22Rv1 (cell line): ENCODE measurements around the gene HEATR5B.

Experiments
- H3K27ac ChIP-seq: fragments of 450-650 bp; 2 replicates; pipeline ENCODE4 v1.5.1; 2017
- CTCF ChIP-seq: fragments of 450-650 bp; IDR thresholded peaks from 2 replicates; pipeline ENCODE4 v1.5.1; 2017; ENCODE audit warnings: mild to moderate bottlenecking
- ZFX ChIP-seq: fragments of 450-650 bp; IDR thresholded peaks from 2 replicates; pipeline ENCODE4 v1.6.1; 2017; ENCODE audit warnings: antibody characterized with exemption, borderline replicate concordance

HEATR5B gene

GRCh38 chr2:37096568-37096967 is 12.4 kb upstream of the HEATR5B start:
- TF ChIP-seq ZFX (no peak), CTCF (no peak)
- H3K27ac ChIP-seq = no peak overlapping the region

- TF ChIP-seq ZFX (no peak), CTCF (no peak)
- H3K27ac ChIP-seq = no peak overlapping the region
These were observed 7.7 kb upstream of the HEATR5B start for GRCh38 chr2:37091873-37092272.

GRCh38 chr2:37090019-37090477 is 5.9 kb upstream of the HEATR5B start:
- no peak overlapping the region for H3K27ac ChIP-seq
- no peak for TF ChIP-seq ZFX
- TF ChIP-seq CTCF = no peak

GRCh38 chr2:37085731-37086147 is 1.6 kb upstream of the HEATR5B start:
- no peak overlapping the region for H3K27ac ChIP-seq
- TF ChIP-seq ZFX (no peak), CTCF (no peak)

GRCh38 chr2:37084797-37085196 is 625 bp upstream of the HEATR5B start:
- no peak for TF ChIP-seq ZFX
- peak overlapping the region; percentile 73 for H3K27ac ChIP-seq

- H3K27ac ChIP-seq = no peak overlapping the region
- TF ChIP-seq CTCF (no peak), ZFX (no peak)
These were observed 3.5 kb downstream of the HEATR5B start for GRCh38 chr2:37080689-37081088.

- TF ChIP-seq ZFX = no peak
- TF ChIP-seq CTCF = no peak
These were observed 3.9 kb downstream of the HEATR5B start for GRCh38 chr2:37080266-37080665.

GRCh38 chr2:37070931-37071330 is 13.2 kb downstream of the HEATR5B start:
- no peak overlapping the region for H3K27ac ChIP-seq
- TF ChIP-seq ZFX = no peak
- no peak for TF ChIP-seq CTCF

More at GRCh38 chr2:37080266-37080665, 3.9 kb downstream of the HEATR5B start:
- no peak overlapping the region for H3K27ac ChIP-seq
